GM21360 (cell line): ENCODE results near the gene ZFP57.
A peak's percentile ranks its signal among the peaks of the same experiment; 100 is the strongest.

Source experiments
- ATAC-seq: cut with Tn5 transposase; IDR thresholded peaks from one replicate; pipeline ENCODE4 v1.9.1; 2021; ENCODE audit warnings: mild to moderate bottlenecking, moderate library complexity; ENCODE audit not compliant: unreplicated experiment

Gene ZFP57

DNA sequence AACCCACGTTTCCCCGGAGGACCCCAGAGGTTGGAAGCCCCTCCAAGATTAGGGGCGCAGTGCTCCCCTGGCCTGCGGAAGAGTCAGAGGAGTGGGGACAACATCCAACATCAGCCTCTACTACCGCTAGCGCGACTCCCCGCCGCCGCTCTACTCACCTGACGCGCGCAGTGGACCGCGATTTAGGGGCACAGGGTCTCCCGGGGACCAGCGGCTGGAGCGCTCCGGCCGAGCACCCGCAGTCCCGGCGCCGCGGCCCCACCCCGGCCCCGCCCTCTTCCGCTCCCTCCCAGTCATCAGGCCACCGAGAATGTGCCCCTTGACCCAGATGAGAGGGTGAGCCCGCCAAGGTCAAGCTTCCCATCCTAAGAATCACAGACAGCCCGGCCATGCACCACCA lies at the start of gene ZFP57:
TSS of gene ZFP57 (minus strand) at position 249 of the 400 bp plus-strand sequence. CDS start 4,149 bp downstream, outside the sequence.
- ATAC-seq, result no peak

DNA sequence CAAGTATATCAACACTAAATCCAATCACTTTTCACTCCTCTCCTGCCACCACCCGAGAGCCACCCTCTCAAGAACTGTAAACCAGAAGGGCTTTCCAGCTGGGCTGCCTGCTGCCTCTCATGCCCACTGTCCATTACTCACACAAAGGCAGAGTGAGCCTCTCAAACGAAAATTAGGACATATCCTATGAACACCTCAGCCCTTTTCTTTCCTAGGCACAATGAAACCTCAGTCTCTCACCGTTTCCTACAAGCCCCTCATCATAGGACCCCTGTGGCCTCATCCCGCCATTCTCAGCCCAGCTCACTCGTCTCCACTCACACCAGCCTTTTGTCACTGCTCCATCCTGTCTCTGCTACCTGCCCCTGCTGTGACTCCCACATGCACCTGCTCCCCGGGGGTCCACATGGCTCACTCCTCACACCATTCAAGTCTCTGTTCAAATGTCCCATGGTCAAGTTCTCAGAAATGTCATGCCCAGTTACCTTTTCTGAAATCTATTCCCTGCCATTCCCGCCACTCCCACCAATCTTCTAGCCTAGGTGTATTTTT lies 49.7 kb upstream of the ZFP57 start:
- ATAC-seq, result no peak

DNA sequence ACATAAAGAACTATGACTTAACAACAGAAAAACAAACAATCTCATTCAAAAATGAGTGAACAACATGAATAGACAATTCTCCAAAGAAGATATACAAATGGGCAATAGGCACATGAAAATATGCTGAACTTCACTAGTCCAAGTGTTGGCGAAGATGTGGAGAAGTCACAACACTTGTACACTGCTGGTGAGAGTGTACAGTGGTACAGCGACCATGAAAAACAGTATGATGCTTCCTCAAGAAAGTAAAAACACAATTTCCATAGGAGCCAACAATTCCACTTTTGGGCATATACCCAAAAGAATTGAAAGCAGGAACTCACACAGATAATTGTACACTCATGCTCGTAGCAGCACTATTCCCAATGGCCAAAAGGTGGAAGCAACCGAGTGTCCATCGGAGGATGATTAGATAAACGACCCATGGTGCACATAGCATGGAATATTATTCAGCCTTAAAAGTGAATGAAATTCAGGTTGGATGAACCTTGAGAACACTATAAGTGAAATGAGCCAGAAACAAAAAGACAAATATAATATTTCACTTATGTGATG lies 48.9 kb upstream of the ZFP57 start:
- ATAC-seq, result no peak

DNA sequence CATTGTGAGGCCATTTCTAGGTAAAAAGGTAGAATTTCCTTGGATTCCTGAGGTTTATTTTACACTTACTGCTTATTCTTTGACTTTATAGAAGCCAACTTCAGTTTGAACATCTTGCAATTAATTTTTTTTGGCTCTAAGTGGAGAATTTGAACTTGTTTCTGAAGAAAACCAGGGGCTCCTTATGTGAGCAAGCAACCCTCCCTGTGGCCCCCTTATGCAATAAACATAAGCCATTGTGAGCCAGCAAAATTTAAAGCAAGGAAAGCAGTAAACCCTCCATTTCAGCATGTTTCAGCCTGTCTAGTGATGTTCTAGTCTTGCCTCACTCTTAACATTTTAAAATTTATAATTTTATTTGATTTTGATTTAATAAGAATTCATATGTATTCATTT lies 47.9 kb upstream of the ZFP57 start:
- ATAC-seq, result no peak

DNA sequence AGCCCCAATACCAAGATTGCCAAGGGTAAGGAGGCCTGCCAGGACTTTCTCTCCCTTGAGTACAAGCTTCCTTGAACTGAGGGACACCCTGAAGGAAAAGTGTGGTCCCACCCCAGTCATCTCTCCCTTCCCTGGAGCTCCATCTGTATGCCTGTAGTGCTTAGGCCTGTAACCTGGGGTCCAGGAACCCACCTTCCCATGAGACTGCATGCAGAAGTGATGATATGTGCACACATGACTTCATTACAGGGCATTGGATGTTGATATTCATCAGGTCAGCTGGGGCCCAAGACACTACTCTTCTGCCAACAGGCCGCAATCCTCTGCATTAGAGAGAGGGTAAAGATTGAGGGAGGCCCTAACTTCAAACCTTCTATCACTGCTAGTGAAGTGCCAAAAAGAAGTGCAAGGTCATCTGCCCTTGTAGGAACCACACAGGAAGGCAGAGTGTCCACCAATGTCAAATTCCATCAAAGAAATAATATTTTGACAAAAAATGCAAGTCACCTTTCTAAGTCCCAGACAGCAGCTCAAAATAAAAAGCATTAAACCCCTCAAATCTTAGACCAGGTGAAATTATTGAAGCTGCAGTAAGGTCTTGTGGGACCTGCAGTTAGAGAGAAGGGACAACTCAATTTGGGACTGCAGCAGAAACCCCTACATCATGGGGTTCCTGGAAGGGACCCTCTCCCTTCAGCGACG lies 47.4 kb upstream of the ZFP57 start:
- no peak for ATAC-seq

DNA sequence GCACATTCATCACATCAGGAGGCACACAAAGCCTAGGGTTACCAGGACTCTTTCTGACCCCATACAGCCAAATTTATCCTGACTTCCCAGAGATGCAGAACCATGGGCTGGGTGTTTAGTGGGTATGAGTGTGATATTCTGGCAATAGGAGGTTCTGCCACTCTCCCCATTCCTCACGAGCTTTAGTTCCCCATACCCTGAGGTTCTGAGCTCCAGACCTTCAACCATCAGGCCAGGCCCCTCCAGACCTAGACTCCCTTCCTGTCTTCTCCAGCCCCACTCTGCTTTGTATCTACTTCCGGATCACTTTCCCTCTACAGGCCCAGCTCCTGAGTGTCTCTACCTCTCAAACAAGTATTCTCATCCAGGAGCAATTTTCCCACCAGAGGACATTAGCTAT lies 46.7 kb upstream of the ZFP57 start:
- ATAC-seq, result no peak

DNA sequence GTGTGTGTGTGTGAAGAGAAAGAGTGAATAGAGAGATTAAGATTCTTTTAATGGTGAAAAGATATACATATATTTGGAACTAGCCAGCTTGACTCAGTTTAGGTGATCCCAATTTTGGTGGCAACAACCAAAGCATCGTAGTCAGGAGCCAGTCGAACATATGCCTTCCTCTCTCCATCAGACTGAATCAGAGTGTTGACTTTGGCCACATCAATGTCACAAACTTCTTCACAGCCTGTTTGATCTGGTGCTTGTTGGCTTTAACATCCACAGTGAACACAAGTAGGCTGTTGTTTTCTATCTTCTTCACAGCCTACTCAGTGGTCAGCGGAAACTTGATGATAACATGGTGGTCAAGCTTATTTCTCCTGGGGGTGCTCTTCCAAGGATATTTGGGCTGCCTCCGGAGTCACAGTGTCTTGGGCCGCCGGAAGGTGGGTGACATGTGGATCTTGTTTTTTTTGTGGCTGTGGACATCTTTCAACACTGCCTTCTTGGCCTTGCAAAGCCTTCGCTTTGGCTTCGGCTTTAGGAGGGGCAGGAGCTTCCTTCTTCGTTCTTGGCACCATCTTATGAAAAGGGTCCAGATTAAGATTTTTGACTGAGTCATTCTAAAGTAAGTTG lies 45.7 kb upstream of the ZFP57 start:
- ATAC-seq, result no peak

DNA sequence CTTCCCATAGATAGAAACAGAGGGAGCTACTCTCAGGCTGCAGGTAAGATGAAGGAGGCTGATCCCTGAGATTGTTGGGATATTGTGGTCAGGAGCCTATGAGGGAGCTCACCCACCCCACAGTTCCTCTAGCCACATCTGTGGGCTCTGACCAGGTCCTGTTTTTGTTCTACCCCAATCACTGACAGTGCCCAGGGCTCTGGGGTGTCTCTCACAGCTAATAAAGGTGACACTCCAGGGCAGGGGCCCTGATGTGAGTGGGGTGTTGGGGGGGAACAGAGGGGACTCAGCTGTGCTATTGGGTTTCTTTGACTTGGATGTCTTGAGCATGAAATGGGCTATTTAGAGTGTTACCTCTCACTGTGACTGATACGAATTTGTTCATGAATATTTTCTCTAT lies 45.0 kb upstream of the ZFP57 start:
- no peak for ATAC-seq

DNA sequence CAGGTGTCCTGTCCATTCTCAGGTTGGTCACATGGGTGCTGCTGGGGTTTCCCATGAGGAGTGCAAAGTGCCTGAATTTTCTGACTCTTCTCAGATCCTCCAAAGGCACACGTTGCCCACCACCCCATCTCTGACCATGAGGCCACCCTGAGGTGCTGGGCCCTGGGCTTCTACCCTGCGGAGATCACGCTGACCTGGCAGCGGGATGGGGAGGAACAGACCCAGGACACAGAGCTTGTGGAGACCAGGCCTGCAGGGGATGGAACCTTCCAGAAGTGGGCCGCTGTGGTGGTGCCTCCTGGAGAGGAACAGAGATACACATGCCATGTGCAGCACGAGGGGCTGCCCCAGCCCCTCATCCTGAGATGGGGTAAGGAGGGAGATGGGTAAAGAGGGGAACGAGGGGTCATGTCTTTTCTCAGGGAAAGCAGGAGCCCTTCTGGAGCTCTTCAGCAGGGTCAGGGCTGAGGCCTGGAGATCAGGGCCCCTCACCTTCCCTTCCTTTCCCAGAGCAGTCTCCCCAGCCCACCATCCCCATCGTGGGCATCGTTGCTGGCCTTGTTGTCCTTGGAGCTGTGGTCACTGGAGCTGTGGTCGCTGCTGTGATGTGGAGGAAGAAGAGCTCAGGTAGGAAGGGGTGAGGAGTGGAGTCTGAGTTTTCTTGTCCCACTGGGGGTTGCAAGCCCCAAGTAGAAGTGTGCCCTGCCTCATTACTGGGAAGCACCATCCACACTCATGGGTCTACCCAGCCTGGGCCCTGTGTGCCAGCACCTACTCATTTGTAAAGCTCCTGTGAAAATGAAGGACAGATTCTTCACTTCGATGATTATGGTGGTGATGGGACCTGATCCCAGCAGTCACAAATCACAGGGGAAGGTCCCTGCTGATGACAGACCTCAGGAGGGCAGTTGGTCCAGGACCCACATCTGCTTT lies 44.3 kb upstream of the ZFP57 start:
- ATAC-seq, result no peak

DNA sequence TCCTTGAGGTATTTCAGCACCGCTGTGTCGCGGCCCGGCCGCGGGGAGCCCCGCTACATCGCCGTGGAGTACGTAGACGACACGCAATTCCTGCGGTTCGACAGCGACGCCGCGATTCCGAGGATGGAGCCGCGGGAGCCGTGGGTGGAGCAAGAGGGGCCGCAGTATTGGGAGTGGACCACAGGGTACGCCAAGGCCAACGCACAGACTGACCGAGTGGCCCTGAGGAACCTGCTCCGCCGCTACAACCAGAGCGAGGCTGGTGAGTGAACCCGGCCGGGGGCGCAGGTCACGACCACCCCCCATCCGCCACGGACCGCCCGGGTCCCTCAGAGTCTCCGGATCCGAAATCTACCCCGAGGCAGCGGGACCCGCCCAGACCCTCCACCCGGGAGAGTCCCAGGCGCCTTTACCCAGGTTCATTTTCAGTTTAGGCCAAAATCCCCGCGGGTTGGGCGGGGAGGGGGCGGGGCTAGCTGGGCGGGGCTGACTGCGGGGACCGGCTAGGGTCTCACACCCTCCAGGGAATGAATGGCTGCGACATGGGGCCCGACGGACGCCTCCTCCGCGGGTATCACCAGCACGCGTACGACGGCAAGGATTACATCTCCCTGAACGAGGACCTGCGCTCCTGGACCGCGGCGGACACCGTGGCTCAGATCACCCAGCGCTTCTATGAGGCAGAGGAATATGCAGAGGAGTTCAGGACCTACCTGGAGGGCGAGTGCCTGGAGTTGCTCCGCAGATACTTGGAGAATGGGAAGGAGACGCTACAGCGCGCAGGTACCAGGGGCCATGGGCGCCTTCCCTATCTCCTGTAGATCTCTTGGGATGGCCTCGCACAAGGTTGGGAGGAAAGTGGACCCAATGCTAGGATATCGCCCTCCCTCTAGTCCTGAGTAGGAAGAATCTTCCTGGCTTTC lies 43.0 kb upstream of the ZFP57 start:
- ATAC-seq, result peak; percentile 33

DNA sequence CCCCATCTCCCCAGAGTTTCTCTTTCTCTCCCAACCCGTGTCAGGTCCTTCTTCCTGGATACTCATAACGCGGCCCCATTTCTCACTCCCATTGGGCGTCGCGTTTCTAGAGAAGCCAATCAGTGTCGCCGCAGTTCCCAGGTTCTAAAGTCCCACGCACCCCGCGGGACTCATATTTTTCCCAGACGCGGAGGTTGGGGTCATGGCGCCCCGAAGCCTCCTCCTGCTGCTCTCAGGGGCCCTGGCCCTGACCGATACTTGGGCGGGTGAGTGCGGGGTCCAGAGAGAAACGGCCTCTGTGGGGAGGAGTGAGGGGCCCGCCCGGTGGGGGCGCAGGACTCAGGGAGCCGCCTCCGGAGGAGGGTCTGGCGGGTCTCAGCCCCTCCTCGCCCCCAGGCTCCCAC lies 42.3 kb upstream of the ZFP57 start, which contains the start of gene HLA-F:
TSS of gene HLA-F (plus strand) at position 173 of the 404 bp plus-strand sequence. CDS start at position 203, 30 bp downstream.
- peak; percentile 88 for ATAC-seq

DNA sequence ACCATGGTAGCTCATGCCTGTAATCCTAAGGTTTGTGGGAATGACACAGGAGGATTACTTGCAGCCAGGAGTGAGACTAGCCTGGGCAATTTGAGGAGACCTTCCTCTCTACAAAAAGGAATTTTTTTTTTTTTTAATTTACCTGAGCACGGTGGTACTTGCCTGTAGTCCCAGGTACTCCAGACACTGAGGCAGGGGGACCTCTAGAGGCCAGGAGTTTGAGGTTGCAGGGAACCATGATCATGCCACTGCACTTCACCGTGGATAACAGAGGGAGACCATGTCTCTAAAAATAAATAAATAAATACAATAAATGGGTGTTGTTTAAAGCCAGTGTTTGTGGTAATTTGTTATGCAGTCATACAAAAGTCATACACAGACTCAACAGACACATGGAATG lies 39.9 kb upstream of the ZFP57 start:
- no peak for ATAC-seq

DNA sequence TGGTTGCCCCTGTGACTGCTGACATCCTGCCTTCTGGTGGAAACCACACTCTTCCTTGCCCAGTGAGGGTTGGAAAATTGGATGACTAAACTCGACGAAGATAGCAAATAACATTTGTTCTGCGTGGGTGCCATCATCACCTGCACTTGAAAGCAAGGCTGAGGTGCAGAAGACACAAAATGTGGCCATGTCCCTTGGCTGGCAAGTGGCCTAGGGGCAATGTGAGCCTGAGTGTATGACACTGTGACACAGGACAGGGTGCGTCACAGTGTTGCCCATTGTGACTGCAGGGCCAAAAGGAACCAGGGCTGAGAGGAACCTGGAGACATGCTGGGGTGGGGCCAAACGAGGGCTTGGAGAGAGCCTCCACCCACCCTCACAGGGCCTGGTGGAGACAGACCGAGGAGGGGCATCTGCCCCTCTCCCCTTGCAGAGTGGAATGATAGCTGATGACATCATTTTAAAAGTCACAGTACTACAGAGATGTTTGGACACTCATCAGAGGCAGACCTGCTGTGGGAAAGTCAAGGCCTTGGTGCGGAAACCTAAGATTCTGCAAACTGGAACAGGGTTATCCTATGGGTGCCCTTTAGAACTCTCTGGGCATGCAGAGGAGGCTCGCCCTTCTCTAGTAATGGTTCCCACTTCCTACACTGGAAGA lies 29.5 kb upstream of the ZFP57 start:
- no peak for ATAC-seq

DNA sequence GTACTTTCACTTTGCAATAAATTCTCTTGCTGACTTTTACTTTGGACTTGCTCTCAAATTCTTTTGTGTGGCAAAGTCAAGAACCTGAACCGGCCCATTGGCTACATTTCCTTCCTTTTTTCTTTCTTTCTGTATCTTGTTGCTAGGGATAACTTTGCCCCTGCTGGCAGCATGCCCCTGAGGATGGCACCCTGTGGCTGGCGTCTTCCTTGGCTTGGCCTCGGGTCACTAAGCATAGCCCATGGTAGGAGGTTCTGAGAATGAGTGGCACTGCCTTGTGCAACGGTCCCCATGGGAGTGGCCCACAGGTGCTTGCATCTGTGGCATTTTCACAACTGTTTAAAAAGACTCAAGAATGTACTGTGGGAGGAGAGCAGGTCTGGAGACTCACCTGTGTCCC lies 28.2 kb upstream of the ZFP57 start:
- ATAC-seq, result no peak

DNA sequence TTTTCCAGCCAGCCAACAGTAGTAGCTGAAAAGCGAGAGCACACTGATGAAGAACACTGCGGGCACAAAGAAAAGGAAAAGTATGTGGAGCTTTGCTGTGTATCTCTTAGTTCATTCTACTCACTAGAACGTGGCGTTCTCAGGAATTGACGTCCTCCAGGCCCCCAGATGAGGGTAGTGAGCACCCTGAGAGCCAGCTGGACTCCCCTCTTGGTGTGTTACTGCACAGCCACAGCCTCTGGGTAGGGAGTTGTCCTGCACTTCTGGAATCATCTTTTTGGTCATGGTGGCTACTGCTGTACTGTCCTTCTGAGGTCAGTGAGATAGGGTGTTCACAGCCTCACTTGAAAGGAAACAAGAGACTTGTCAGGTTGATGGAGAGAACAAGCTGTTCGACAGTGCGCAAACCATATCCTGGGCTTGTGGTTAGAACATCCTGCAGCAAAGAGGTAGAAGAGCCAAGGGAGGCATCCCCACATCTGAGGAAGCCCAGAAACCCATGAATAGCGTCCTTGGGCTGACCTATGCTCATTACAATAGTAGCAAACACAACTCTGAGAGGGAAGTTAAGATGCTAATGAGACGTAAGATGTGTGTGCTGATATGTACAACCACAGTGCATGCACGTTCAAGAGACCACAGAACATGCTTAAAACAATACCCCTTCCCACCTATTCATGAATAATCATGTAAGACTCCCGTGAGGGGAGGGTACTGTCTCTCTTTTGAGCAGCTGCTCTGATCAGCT lies 27.7 kb upstream of the ZFP57 start:
- ATAC-seq, result no peak

DNA sequence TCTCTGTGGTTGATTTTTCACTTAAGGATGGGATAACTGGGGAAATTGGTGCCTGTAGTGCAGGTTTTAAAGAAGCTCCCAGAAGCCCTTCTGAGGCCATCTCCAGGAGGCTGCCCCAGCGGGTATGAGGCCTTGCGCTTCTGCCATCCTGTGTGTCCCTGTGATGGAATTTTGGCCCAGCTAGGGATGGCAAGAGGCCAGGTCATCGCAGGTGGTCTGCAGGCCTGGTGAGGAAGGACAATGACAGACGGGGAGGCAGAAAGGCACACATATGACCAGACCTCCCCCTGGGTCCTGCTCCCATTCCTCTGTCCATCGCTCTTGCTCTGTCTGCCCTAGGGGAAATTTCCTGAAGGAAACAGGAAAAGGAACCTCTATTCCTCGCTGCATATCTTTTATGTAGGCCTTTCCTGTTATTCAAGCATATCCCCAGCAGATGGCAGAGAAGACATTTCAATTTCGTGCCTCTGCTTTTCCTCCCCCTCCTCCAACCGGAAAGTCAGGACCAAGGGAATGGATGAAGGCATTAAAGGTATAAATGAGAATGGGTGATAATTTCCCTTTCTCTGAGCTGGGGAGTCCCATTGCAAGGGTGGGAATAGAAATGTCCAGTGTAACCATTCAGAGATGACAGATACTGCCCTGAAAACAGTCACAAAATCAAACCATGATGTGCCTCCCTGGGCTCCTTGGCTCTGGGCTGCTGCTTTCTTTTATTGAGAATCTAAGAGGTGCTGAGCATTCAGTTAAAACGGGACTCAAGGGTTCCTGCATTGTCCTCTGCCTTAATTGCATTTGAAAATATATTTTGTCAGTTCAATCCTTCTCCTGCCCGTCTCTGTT lies 24.7 kb upstream of the ZFP57 start:
- ATAC-seq, result no peak

DNA sequence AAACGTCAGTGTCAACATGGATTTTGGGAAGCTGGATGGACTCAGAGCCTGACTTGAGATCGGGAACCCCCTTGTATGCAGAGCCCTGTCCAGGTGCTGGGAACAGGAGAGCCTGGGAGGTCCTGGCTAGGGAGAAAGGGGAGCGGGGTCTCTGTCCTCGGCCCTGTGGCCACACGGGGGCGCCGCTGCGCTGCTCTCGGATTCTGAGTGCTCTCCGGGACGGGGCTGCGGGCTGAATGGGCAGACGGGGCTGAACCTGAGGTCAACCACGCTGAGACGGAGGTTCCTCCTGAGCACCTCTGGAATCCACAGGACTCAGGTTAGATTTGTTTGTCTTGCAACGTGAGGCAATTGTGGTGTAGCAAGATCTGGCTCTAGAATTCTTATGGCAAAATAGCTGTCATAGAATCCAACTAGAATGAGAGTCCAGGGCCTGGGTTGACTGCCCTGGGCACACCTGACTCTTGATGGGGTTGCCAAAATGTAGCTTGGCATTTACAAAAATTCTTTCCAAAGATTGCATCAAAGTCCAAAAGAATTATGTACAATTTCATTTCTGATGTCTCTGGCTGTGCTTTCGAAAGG lies 21.7 kb upstream of the ZFP57 start:
- ATAC-seq, result no peak
